K562 (cell line): ENCODE data around the gene SLC34A1. TPM values are rescaled to one million over a fixed set of nuclear protein-coding genes. Genes with fewer than 3 reads are reported as not detected.

Source experiments
- ATAC-seq: fragments of 200-7000 bp; cut with Tn5 transposase; 3 replicates; pipeline ENCODE4 v1.9.1; 2020; ENCODE audit warnings: moderate library complexity
- BruUV-seq: library from RNA; stranded (reverse); fragments of 400-500 nt; replicated peaks from 2 replicates; lab custom pipeline; 2021; lab: Mats Ljungman, UMichigan
- CTCF ChIA-PET: fragments of 300-600 bp; formaldehyde crosslinking; extraction: SDS; loops from one replicate; lab custom pipeline; 2021; ENCODE audit warnings: low intra/inter-chr PET ratio; lab: Yijun Ruan, JAX
- POLR2A ChIA-PET: fragments of 300-600, 350-650 bp; sonication (Branson Sonifier 250); formaldehyde crosslinking; extraction: SDS; loops from one replicate; lab custom pipeline; 2021; ENCODE audit warnings: antibody characterized with exemption, inconsistent platforms; lab: Yijun Ruan, JAX
- DNase-seq, 4 experiments: peaks; one replicate each; pipeline versions ENCODE4 v3.0.0 to v3.0.0-alpha.2; 2011 to 2018; ENCODE audit warnings: low spot score in 3 of 4, mixed read lengths in 3 of 4; ENCODE audit errors: extremely low read depth in 1 of 4
- FAIRE-seq: peaks from 2 replicates; lab custom pipeline; 2011; peaks lifted over from hg19 to GRCh38; lab: Jason Lieb, UNC
- H2AFZ ChIP-seq: 2 replicates; pipeline ENCODE4 v1.6.0; 2011; ENCODE audit warnings: low read depth, low read length, control low read depth, inconsistent platforms
- H3K27ac ChIP-seq: fragments of 200-600 bp; 3 replicates; pipeline ENCODE4 v1.8.0; 2011; ENCODE audit warnings: low read depth, mild to moderate bottlenecking, control low read depth, inconsistent platforms, low read length, moderate library complexity, mixed read lengths; ENCODE audit errors: extremely low read depth
- H3K27me3 ChIP-seq, 2 experiments: fragments of 300-600 bp in 1 of 2; 2 replicates in 1 of 2; 3 replicates in 1 of 2; pipeline versions ENCODE4 v1.6.0 to v1.8.0; 2011; ENCODE audit warnings: inconsistent platforms in 2 of 2, low read length in 2 of 2, mild to moderate bottlenecking in 1 of 2, mixed read lengths in 1 of 2, moderate library complexity in 1 of 2; ENCODE audit not compliant: control insufficient read depth in 2 of 2, insufficient read depth in 2 of 2
- H3K36me3 ChIP-seq: fragments of 300-600 bp; 3 replicates; pipeline ENCODE4 v1.8.0; 2011; ENCODE audit warnings: mild to moderate bottlenecking, low read length, inconsistent platforms; ENCODE audit not compliant: control insufficient read depth, insufficient read depth
- H3K4me1 ChIP-seq, 2 experiments: fragments of 200-600 bp in 1 of 2; replicated peaks in 1 of 2; 2 replicates in 1 of 2; 3 replicates in 1 of 2; pipeline versions ENCODE4 v1.5.1 to v1.8.0; 2011; ENCODE audit warnings: inconsistent platforms in 2 of 2, low read length in 2 of 2, mild to moderate bottlenecking in 1 of 2, mixed read lengths in 1 of 2, moderate library complexity in 1 of 2; ENCODE audit not compliant: control insufficient read depth in 2 of 2, insufficient read depth in 2 of 2
- H3K4me2 ChIP-seq: 2 replicates; pipeline ENCODE4 v1.6.1; 2011; ENCODE audit warnings: low read length, control low read depth, inconsistent platforms, mixed read lengths; ENCODE audit not compliant: insufficient read depth
- H3K4me3 ChIP-seq: fragments of 200-600 bp; sonication (generic), shearing (Covaris generic); 2 replicates; pipeline ENCODE4 v1.5.1; 2016; ENCODE audit warnings: control low read depth, inconsistent platforms
- H3K79me2 ChIP-seq: fragments of 200-600 bp; 3 replicates; pipeline ENCODE4 v1.8.0; 2011; ENCODE audit warnings: low read length, inconsistent platforms; ENCODE audit not compliant: control insufficient read depth, insufficient read depth
- H3K9ac ChIP-seq, 2 experiments: 2 replicates each; pipeline versions ENCODE4 v1.6.0 to v1.6.1; 2011; ENCODE audit warnings: low read depth in 2 of 2, low read length in 2 of 2, control low read depth in 1 of 2, inconsistent platforms in 1 of 2, mild to moderate bottlenecking in 1 of 2, mixed read lengths in 1 of 2; ENCODE audit not compliant: insufficient read depth in 1 of 2
- H3K9me1 ChIP-seq: one replicate; pipeline ENCODE4 v1.6.0; 2011; ENCODE audit warnings: inconsistent platforms, mild to moderate bottlenecking, low read length, moderate library complexity; ENCODE audit not compliant: control insufficient read depth, insufficient read depth
- H3K9me3 ChIP-seq: replicated peaks from 2 replicates; pipeline ENCODE4 v1.5.1; 2011; ENCODE audit warnings: low read depth, low read length, inconsistent platforms; ENCODE audit not compliant: control insufficient read depth, insufficient read depth
- H4K20me1 ChIP-seq: replicated peaks from 2 replicates; pipeline ENCODE4 v1.6.1; 2011; ENCODE audit warnings: low read length, inconsistent platforms, mixed read lengths; ENCODE audit not compliant: control insufficient read depth, insufficient read depth
- NFYB ChIP-seq: IDR thresholded peaks from 2 replicates; pipeline ENCODE4 v1.6.1; 2011; ENCODE audit warnings: mild to moderate bottlenecking, moderate library complexity; ENCODE audit not compliant: insufficient read length; ENCODE audit errors: extremely low read depth
- RAD51 ChIP-seq: fragments of 450-650 bp; IDR thresholded peaks from 2 replicates; pipeline ENCODE4 v1.7.1; 2016; ENCODE audit warnings: low read depth, mild to moderate bottlenecking, borderline replicate concordance
- TEAD1 ChIP-seq, 2 experiments: fragments of 450-650 bp in 1 of 2; sonication (generic) in 1 of 2; formaldehyde crosslinking; IDR thresholded peaks; 2 replicates each; pipeline versions ENCODE4 v1.4.0 to v1.8.0; 2020 to 2022; ENCODE audit warnings: mild to moderate bottlenecking in 2 of 2, missing genetic modification reagents in 1 of 2
- USF1 ChIP-seq: sonication (generic); formaldehyde crosslinking; IDR thresholded peaks from 2 replicates; pipeline ENCODE4 v1.9.0; 2022; ENCODE audit warnings: mild to moderate bottlenecking, missing genetic modification reagents
- USF2 ChIP-seq: sonication (generic); formaldehyde crosslinking; IDR thresholded peaks from 2 replicates; pipeline ENCODE4 v1.5.0; 2020; ENCODE audit warnings: missing genetic modification reagents
- WGBS: fragments of 100-300 bp; shearing (Covaris generic); methylation state at CpG from one replicate; pipeline ENCODE4 v1.1.6; 2016; ENCODE audit warnings: low coverage, mixed read lengths; ENCODE audit not compliant: insufficient coverage; ENCODE audit errors: missing lambda C conversion rate; 5-methylcytosine and 5-hydroxymethylcytosine counted together
- in situ Hi-C: fragments of 300-500 bp; cut with MboI; formaldehyde crosslinking; loops from 4 replicates; pipeline ENCODE4 v1.15.0; 2018; ENCODE audit warnings: inconsistent platforms, mixed read lengths
- intact Hi-C: fragments of 100-400 bp; cut with micrococcal nuclease; formaldehyde crosslinking; loops from 2 replicates; pipeline ENCODE4 v1.14.2; 2022
- polyA plus RNA-seq, 8 experiments: library from polyadenylated mRNA; depleted of rRNA in 4 of 8; stranded (reverse) in 5 of 8; unstranded in 3 of 8; fragments of >200 nt; fragmentation: Nextera tagmentation in 2 of 8; fragmentation: Illumina TruSeq in 1 of 8; extraction: Ambion mirVana in 2 of 8; extraction: Trizol in 1 of 8; gene quantifications; 2 replicates each; pipeline versions ENCODE4 v1.2.1 to v1.2.3, GENCODE V29; 2011 to 2014; ENCODE audit warnings: inconsistent platforms in 1 of 8, missing spikeins in 1 of 8
- total RNA-seq, 7 experiments: library from RNA; depleted of rRNA in 6 of 7; stranded (reverse); fragments of >200 nt in 6 of 7; fragmentation: Illumina TruSeq in 2 of 7; extraction: Trizol in 2 of 7; gene quantifications; 2 replicates each; pipeline versions ENCODE4 v1.2.1 to v1.2.3, GENCODE V29; 2011 to 2021; ENCODE audit warnings: low replicate concordance in 1 of 7

SLC34A1 gene
- total and polyA plus RNA-seq, 9 of the 15 experiments (the other 6 are each of a cell fraction or from before 2014, with no cell fraction given), result not detected

DNA sequence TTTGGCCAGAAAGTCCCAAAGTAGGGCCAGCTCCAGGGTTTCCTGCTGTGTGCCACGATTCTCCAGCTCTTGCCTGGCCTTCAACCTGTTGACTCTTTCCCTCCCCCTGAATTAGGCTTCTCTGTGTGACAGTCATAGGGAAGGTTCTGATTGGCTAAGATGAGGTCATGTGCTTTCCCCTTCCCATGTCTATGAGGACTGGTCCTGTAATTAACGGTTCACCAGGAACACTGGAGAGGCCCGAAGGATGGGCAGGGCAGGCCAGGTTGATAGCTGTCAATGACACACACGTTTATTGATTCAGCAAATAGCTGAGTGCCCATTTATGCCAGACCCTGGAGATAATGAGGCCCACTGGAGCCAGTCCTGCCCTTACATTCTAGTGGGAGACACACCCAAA is 53.4 kb downstream of the SLC34A1 start:
- Histone ChIP-seq H3K4me3 (no peak overlapping the region), H3K79me2 (no peaks in the 10 kb centered on the region), H3K4me1 (peaks cover 0 to 31% of the 10 kb centered on the region in 2 experiments; a peak in 2 of 5 replicates), H3K27me3 (no peaks in the 10 kb centered on the region), H3K9me1 (no peaks in the 10 kb centered on the region), H4K20me1 (0 out of 2 replicates have a peak, but pooled peaks cover 3% of the 10 kb centered on the region), H3K36me3 (peaks cover 96% of the 10 kb centered on the region; the same call in 2 of the 3 replicates), H3K9me3 (no peaks in the 10 kb centered on the region), H3K9ac (no peak overlapping the region), H3K4me2 (no peak overlapping the region), H2AFZ (no peak overlapping the region), H3K27ac (no peak overlapping the region)
- intact Hi-C loops, result no loop called here
- TSS peak; percentile 19 for BruUV-seq
- ChIA-PET POLR2A (interaction anchor here (0.7 to 2.2 kb wide), 8 partner anchors 9 to 129 kb away, joined by 3 to 16 read pairs (median 3); partner anchors contain the start of genes GRK6 and PRR7), CTCF (no interaction called here)
- DNase-seq (peak in 2 of 4 experiments; percentile 41 to 48), ATAC-seq (peak; percentile 7; the same call in 2 of the 3 replicates), FAIRE-seq (no peak)
- WGBS, result 81% methylated on average over 4 of the region's 4 CpGs
- in situ Hi-C loops, result no loop called here
- TF ChIP-seq USF2 (CRISPR knock-in tag), result peak; percentile 26; the same call in 1 of the 2 replicates
- no peak for TF ChIP-seq TEAD1 (CRISPR knock-in tag; IDR thresholded peaks at IDR 0.05)
- TF ChIP-seq RAD51, result peak; percentile 54; the same call in 1 of the 2 replicates
- peak; percentile 34 for TF ChIP-seq NFYB
- TF ChIP-seq USF1 (CRISPR knock-in tag), result peak; percentile 71
